Stimulated activated CD4-positive, alpha-beta T cell treated with anti-CD3 and anti-CD28 coated beads, TNF-alpha, amount 100 ng/mL, for 1 hour (primary cell): Measurements from ENCODE around the gene EDEM1.

Experiments used
- DNase-seq, 3 donors: peaks; one replicate each; pipeline ENCODE4 v3.0.0-alpha.2; 2020; ENCODE audit warnings: low read depth in 3 of 3, low spot score in 1 of 3

Gene EDEM1

GRCh38 chr3:5267252-5267651 is 79.7 kb downstream of the EDEM1 start:
- DNase-seq = no peak

DNA sequence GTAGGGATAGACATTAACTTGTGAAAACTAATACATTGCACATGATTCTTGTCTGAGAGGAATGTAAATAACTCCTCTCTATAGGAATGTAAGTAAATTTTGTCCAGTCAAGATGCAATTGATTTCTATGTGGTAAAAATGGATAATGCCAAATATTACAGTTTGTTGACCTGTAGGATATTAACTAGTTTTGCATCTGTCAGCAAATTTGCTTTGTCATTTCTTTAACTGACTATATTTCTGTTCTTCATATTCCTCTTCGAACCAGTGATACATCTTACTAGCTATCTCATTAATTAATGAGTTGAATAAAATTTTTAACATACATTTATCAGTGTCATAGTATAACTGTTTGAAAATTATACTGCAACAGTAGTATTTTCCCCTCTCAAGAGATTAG is 80.4 kb downstream of the EDEM1 start:
- no peak for DNase-seq
